ENCODE results near the gene ERRFI1.

DNA sequence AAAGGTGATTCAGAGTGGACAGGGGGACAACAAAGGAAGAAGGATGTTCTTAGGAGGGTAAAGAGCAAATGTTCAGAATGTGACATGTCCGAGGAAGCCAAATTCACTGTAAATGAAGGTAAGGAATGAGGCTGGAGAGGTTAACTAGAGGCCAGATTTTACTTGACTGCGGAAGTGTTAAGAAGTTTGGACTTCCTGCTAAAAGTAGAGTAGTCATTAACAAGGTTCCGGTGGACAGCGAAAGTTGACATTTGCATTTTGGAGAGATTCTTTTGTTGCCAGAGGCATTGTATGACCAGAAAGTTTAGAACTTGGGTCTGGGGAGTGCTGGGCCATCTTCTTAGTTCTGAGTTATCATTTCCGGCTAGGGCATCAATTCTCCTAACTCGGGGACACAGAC, 7.2 kb upstream of the ERRFI1 start:
- TF ChIP-seq, protein P1, sequence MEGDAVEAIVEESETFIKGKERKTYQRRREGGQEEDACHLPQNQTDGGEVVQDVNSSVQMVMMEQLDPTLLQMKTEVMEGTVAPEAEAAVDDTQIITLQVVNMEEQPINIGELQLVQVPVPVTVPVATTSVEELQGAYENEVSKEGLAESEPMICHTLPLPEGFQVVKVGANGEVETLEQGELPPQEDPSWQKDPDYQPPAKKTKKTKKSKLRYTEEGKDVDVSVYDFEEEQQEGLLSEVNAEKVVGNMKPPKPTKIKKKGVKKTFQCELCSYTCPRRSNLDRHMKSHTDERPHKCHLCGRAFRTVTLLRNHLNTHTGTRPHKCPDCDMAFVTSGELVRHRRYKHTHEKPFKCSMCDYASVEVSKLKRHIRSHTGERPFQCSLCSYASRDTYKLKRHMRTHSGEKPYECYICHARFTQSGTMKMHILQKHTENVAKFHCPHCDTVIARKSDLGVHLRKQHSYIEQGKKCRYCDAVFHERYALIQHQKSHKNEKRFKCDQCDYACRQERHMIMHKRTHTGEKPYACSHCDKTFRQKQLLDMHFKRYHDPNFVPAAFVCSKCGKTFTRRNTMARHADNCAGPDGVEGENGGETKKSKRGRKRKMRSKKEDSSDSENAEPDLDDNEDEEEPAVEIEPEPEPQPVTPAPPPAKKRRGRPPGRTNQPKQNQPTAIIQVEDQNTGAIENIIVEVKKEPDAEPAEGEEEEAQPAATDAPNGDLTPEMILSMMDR (conservative IDR thresholded peaks at IDR 0.05; ENCODE audit: low read depth, low read length) = no peak
- TF ChIP-seq EZH2 (IDR thresholded peaks at IDR 0.05; ENCODE audit: borderline replicate concordance, low read depth, low read length, poor library complexity, severe bottlenecking) = no peak

Data from A673 (cell line).